HepG2 (cell line): Measurements from ENCODE around the gene ZFP14. TPM values are rescaled to one million over a fixed set of nuclear protein-coding genes. Genes with fewer than 3 reads are reported as not detected.

ENCODE experiments used
- ATAC-seq: fragments of 200-7000 bp; cut with Tn5 transposase; 3 replicates; pipeline ENCODE4 v1.9.1; 2020; ENCODE audit warnings: mild to moderate bottlenecking, moderate library complexity
- BruUV-seq: library from RNA; stranded (reverse); fragments of 400-500 nt; replicated peaks from 2 replicates; lab custom pipeline; 2021; lab: Mats Ljungman, UMichigan
- CTCF ChIA-PET: fragments of 300-600 bp; formaldehyde crosslinking; extraction: SDS; loops from one replicate; lab custom pipeline; 2021; ENCODE audit warnings: low total read pairs, inconsistent platforms, low intra/inter-chr PET ratio; lab: Yijun Ruan, JAX
- POLR2A ChIA-PET: fragments of 350-600 bp; sonication (Branson Sonifier 250); formaldehyde crosslinking; loops from one replicate; lab custom pipeline; 2020; ENCODE audit warnings: antibody characterized with exemption, inconsistent platforms; lab: Yijun Ruan, JAX
- DNase-seq: peaks from one replicate; pipeline ENCODE4 v3.0.0-alpha.2; 2015; ENCODE audit warnings: low spot score
- FAIRE-seq: peaks from 3 replicates; lab custom pipeline; 2011; peaks lifted over from hg19 to GRCh38; lab: Jason Lieb, UNC
- H2AFZ ChIP-seq: one replicate; pipeline ENCODE4 v1.6.1; 2011; ENCODE audit warnings: low read length, inconsistent platforms
- H3K27ac ChIP-seq: fragments of 300-600 bp; 3 replicates; pipeline ENCODE4 v1.8.0; 2011; ENCODE audit warnings: mixed run types, mild to moderate bottlenecking, mixed read lengths, low read length, inconsistent platforms; ENCODE audit not compliant: insufficient read depth; ENCODE audit errors: extremely low read length
- H3K27me3 ChIP-seq, 2 experiments: fragments of 200-600 bp in 1 of 2; 2 replicates in 1 of 2; 3 replicates in 1 of 2; pipeline versions ENCODE4 v1.6.0 to v1.8.0; 2011; ENCODE audit warnings: low read length in 2 of 2, mild to moderate bottlenecking in 2 of 2, moderate library complexity in 2 of 2, inconsistent platforms in 1 of 2; ENCODE audit not compliant: insufficient read depth in 2 of 2, control insufficient read depth in 1 of 2
- H3K36me3 ChIP-seq, 2 experiments: fragments of 200-600 bp in 1 of 2; replicated peaks in 1 of 2; 2 replicates in 1 of 2; 3 replicates in 1 of 2; pipeline versions ENCODE4 v1.5.1 to v1.8.0; 2011; ENCODE audit warnings: low read length in 2 of 2, inconsistent platforms in 1 of 2; ENCODE audit not compliant: insufficient read depth in 2 of 2, control insufficient read depth in 1 of 2
- H3K4me1 ChIP-seq: 2 replicates; pipeline ENCODE4 v1.5.1; 2012; ENCODE audit warnings: low read length, inconsistent platforms; ENCODE audit not compliant: insufficient read depth
- H3K4me2 ChIP-seq: 2 replicates; pipeline ENCODE4 v1.6.0; 2011; ENCODE audit warnings: low read depth, low read length, inconsistent platforms
- H3K4me3 ChIP-seq, 3 experiments: fragments of 200-600 bp in 1 of 3; sonication (generic), shearing (Covaris generic) in 1 of 3; replicated peaks in 1 of 3; 2 replicates each; pipeline ENCODE4 v1.5.1; 2011 to 2016; ENCODE audit warnings: low read length in 3 of 3, inconsistent platforms in 2 of 3, low read depth in 2 of 3, mild to moderate bottlenecking in 2 of 3, control low read depth in 1 of 3, mixed read lengths in 1 of 3; ENCODE audit not compliant: insufficient read depth in 1 of 3
- H3K79me2 ChIP-seq: one replicate; pipeline ENCODE4 v1.6.1; 2011; ENCODE audit warnings: low read length, inconsistent platforms; ENCODE audit not compliant: insufficient read depth
- H3K9ac ChIP-seq: 2 replicates; pipeline ENCODE4 v1.6.0; 2011; ENCODE audit warnings: mild to moderate bottlenecking, low read depth, low read length, inconsistent platforms; ENCODE audit not compliant: insufficient read depth
- H3K9me3 ChIP-seq: 2 replicates; pipeline ENCODE4 v1.5.1; 2012; ENCODE audit warnings: mild to moderate bottlenecking, low read length
- H4K20me1 ChIP-seq: 2 replicates; pipeline ENCODE4 v1.6.0; 2011; ENCODE audit warnings: inconsistent platforms, mild to moderate bottlenecking, low read length, moderate library complexity; ENCODE audit not compliant: insufficient read depth
- CREBL2 ChIP-seq: sonication (generic); formaldehyde crosslinking; IDR thresholded peaks from 2 replicates; pipeline ENCODE4 v1.8.1; 2023; ENCODE audit warnings: missing genetic modification reagents, mild to moderate bottlenecking, borderline replicate concordance
- ETV5 ChIP-seq: IDR thresholded peaks from 2 replicates; pipeline ENCODE4 v1.6.1; 2018; ENCODE audit warnings: missing biosample characterization, missing genetic modification reagents, inconsistent platforms, borderline replicate concordance
- GMEB2 ChIP-seq: IDR thresholded peaks from 2 replicates; pipeline ENCODE4 v1.6.1; 2016; ENCODE audit warnings: missing biosample characterization, missing genetic modification reagents, low read depth
- GPBP1L1 ChIP-seq: sonication (generic); formaldehyde crosslinking; IDR thresholded peaks from 2 replicates; pipeline ENCODE4 v1.5.0; 2020; ENCODE audit warnings: mild to moderate bottlenecking, missing genetic modification reagents
- GTF3A ChIP-seq: sonication (generic); formaldehyde crosslinking; conservative IDR thresholded peaks from 2 replicates; pipeline ENCODE4 v1.4.0; 2020; ENCODE audit warnings: mild to moderate bottlenecking, missing genetic modification reagents
- HDAC6 ChIP-seq: fragments of 200-600 bp; sonication (generic); IDR thresholded peaks from 2 replicates; pipeline ENCODE4 v1.7.0; 2017; ENCODE audit warnings: mild to moderate bottlenecking, antibody characterized with exemption, low read length, low read depth
- KLF6 ChIP-seq: IDR thresholded peaks from 2 replicates; pipeline ENCODE4 v1.8.0; 2016; ENCODE audit warnings: missing biosample characterization, missing genetic modification reagents
- NR2F6 ChIP-seq, 2 experiments: IDR thresholded peaks; 2 replicates each; pipeline ENCODE4 v1.6.1; 2016; ENCODE audit warnings: antibody characterized with exemption in 1 of 2, mild to moderate bottlenecking in 1 of 2
- RARG ChIP-seq: sonication (generic); formaldehyde crosslinking; IDR thresholded peaks from 2 replicates; pipeline ENCODE4 v1.4.0; 2020; ENCODE audit warnings: low read depth, mild to moderate bottlenecking, missing genetic modification reagents
- RFX5 ChIP-seq: IDR thresholded peaks from 2 replicates; pipeline ENCODE4 v1.6.1; 2011; ENCODE audit warnings: low read depth, low read length, improper control_type of control experiment
- ZFP62 ChIP-seq: sonication (generic); formaldehyde crosslinking; IDR thresholded peaks from 2 replicates; pipeline ENCODE4 v1.4.0; 2020; ENCODE audit warnings: missing genetic modification reagents
- ZHX1 ChIP-seq: sonication (generic); formaldehyde crosslinking; IDR thresholded peaks from 2 replicates; pipeline ENCODE4 v1.8.1; 2022; ENCODE audit warnings: low read depth, mild to moderate bottlenecking, missing genetic modification reagents
- ZNF230 ChIP-seq: sonication (generic); formaldehyde crosslinking; IDR thresholded peaks from 2 replicates; pipeline ENCODE4 v1.4.0; 2020; ENCODE audit warnings: mild to moderate bottlenecking, missing genetic modification reagents
- ZNF33B ChIP-seq: sonication (generic); formaldehyde crosslinking; IDR thresholded peaks from 2 replicates; pipeline ENCODE4 v1.5.1; 2020; ENCODE audit warnings: mild to moderate bottlenecking, missing genetic modification reagents
- ZNF574 ChIP-seq: sonication (generic); formaldehyde crosslinking; IDR thresholded peaks from 2 replicates; pipeline ENCODE4 v1.4.0; 2020; ENCODE audit warnings: missing genetic modification reagents
- ZSCAN31 ChIP-seq: sonication (generic); formaldehyde crosslinking; IDR thresholded peaks from 2 replicates; pipeline ENCODE4 v1.5.0; 2020; ENCODE audit warnings: low read depth, mild to moderate bottlenecking, missing genetic modification reagents
- WGBS: methylation state at CpG from one replicate; pipeline ENCODE4 v1.1.6; 2017; ENCODE audit warnings: low lambda C conversion rate; 5-methylcytosine and 5-hydroxymethylcytosine counted together
- in situ Hi-C: cut with HindIII; loops from 2 replicates; pipeline ENCODE4 v1.10.0; 2017; ENCODE audit warnings: low pct_unique_long_range_greater_than_20kb; ENCODE audit not compliant: extremely low pct_ligation_motif_present
- intact Hi-C: fragments of 100-400 bp; cut with micrococcal nuclease; formaldehyde crosslinking; loops from one replicate; pipeline ENCODE4 v1.10.0; 2022; ENCODE audit not compliant: unreplicated experiment
- polyA plus RNA-seq, 8 experiments: library from polyadenylated mRNA; depleted of rRNA in 3 of 8; stranded (reverse) in 7 of 8; unstranded in 1 of 8; fragments of >200 nt; fragmentation: Illumina TruSeq in 4 of 8; extraction: Trizol in 4 of 8; gene quantifications; 2 replicates each; pipeline versions ENCODE4 v1.2.1 to v1.2.3, GENCODE V29; 2011 to 2016; ENCODE audit warnings: low read depth in 4 of 8, missing spikeins in 1 of 8, mixed read lengths in 1 of 8; ENCODE audit not compliant: insufficient read depth in 1 of 8
- total RNA-seq, 5 experiments: library from RNA; depleted of rRNA; stranded (reverse); fragments of >200 nt; fragmentation: Illumina TruSeq; extraction: Trizol; gene quantifications; 2 replicates each; pipeline ENCODE4 v1.2.3, GENCODE V29; 2016; ENCODE audit warnings: low read depth in 1 of 5

ZFP14 gene
- total and polyA plus RNA-seq, 2 of the 13 experiments (the other 11 are each of a cell fraction or from before 2014, with no cell fraction given), result 2.0 to 5.0 TPM

- POLR2A ChIA-PET, result no interaction called here
- 92% methylated on average over 10 of the region's 10 CpGs for WGBS
- DNase-seq (no peak), ATAC-seq (no peak), FAIRE-seq (no peak)
- in situ Hi-C loops, result no loop called here
- Histone ChIP-seq H2AFZ (no peak overlapping the region), H3K4me1 (no peaks in the 10 kb centered on the region), H3K36me3 (peaks cover 0 to 2% of the 10 kb centered on the region in 2 experiments; a peak in 1 of 5 replicates), H3K9me3 (peaks cover 79% of the 10 kb centered on the region), H3K27me3 (no peaks in the 10 kb centered on the region), H3K79me2 (no peaks in the 10 kb centered on the region), H3K4me3 (no peak overlapping the region), H3K27ac (no peak overlapping the region), H3K9ac (no peak overlapping the region), H4K20me1 (no peaks in the 10 kb centered on the region), H3K4me2 (no peak overlapping the region)
- intact Hi-C loops, result no loop called here
- no TSS peak for BruUV-seq
- CTCF ChIA-PET, result no interaction called here
- TF ChIP-seq RFX5 (no peak), ETV5 (no peak), GTF3A (CRISPR knock-in tag) (no peak), GPBP1L1 (CRISPR knock-in tag) (no peak), ZSCAN31 (CRISPR knock-in tag) (no peak), RARG (no peak), CREBL2 (CRISPR knock-in tag) (no peak), ZHX1 (CRISPR knock-in tag) (no peak), ZNF574 (CRISPR knock-in tag) (no peak), ZFP62 (CRISPR knock-in tag) (no peak), ZNF230 (CRISPR knock-in tag) (no peak), GMEB2 (CRISPR knock-in tag) (no peak), ZNF33B (no peak), KLF6 (CRISPR knock-in tag) (no peak), NR2F6 (IDR thresholded peaks at IDR 0.05) (no peak), NR2F6 (CRISPR knock-in tag; IDR thresholded peaks at IDR 0.05) (no peak), HDAC6 (no peak)
These were observed 38.1 kb downstream of the ZFP14 start for GRCh38 chr19:36340786-36341372.
